A673 (cell line): ENCODE data around the gene PRTN3. TPM values are rescaled to one million over a fixed set of nuclear protein-coding genes. Genes with fewer than 3 reads are reported as not detected.

ENCODE experiments used
- BruUV-seq: library from RNA; stranded (reverse); fragments of 400-500 nt; replicated peaks from 2 replicates; lab custom pipeline; 2021; lab: Mats Ljungman, UMichigan
- CTCF ChIA-PET: fragments of 300-600 bp; sonication (Branson Sonifier 250); formaldehyde crosslinking; loops from one replicate; lab custom pipeline; 2022; ENCODE audit warnings: antibody characterized with exemption; lab: Charles Lee
- POLR2A ChIA-PET: fragments of 300-600 bp; sonication (Branson Sonifier 250); formaldehyde crosslinking; loops from one replicate; lab custom pipeline; 2022; ENCODE audit warnings: antibody characterized with exemption; ENCODE audit not compliant: low non-redundant PET; lab: Charles Lee
- DNase-seq: peaks from one replicate; pipeline ENCODE4 v3.0.0-alpha.2; 2015; ENCODE audit warnings: low spot score
- H3K27ac ChIP-seq: fragments of 200-600 bp; sonication (generic); 2 replicates; pipeline ENCODE4 v1.5.1; 2016; ENCODE audit warnings: mixed run types, low read depth, mild to moderate bottlenecking, mixed read lengths, antibody characterized with exemption, low read length; ENCODE audit not compliant: poor library complexity, severe bottlenecking
- H3K27me3 ChIP-seq: fragments of 200-600 bp; sonication (generic); replicated peaks from 2 replicates; pipeline ENCODE4 v1.6.1; 2017; ENCODE audit warnings: mixed run types, low read depth, mild to moderate bottlenecking, mixed read lengths, antibody characterized with exemption, low read length; ENCODE audit not compliant: insufficient read depth, poor library complexity
- H3K36me3 ChIP-seq: fragments of 200-600 bp; sonication (generic); 2 replicates; pipeline ENCODE4 v1.6.1; 2016; ENCODE audit warnings: mixed run types, mild to moderate bottlenecking, mixed read lengths, antibody characterized with exemption, low read length; ENCODE audit not compliant: insufficient read depth, poor library complexity, severe bottlenecking
- H3K4me1 ChIP-seq: fragments of 200-600 bp; sonication (generic); 2 replicates; pipeline ENCODE4 v1.6.1; 2017; ENCODE audit warnings: mixed run types, mild to moderate bottlenecking, mixed read lengths, antibody characterized with exemption, low read length; ENCODE audit not compliant: insufficient read depth, poor library complexity, severe bottlenecking
- H3K4me3 ChIP-seq: fragments of 200-600 bp; sonication (generic); 2 replicates; pipeline ENCODE4 v1.5.1; 2016; ENCODE audit warnings: low read depth, mixed run types, mild to moderate bottlenecking, mixed read lengths, low read length; ENCODE audit not compliant: poor library complexity, severe bottlenecking
- H3K9me3 ChIP-seq: fragments of 200-600 bp; sonication (generic); 2 replicates; pipeline ENCODE4 v1.6.1; 2016; ENCODE audit warnings: mixed run types, low read depth, mild to moderate bottlenecking, mixed read lengths, antibody characterized with exemption, low read length; ENCODE audit not compliant: poor library complexity, severe bottlenecking
- CTCF ChIP-seq: fragments of 300-800, 200-600 bp; sonication (generic); conservative IDR thresholded peaks from 2 replicates; pipeline ENCODE4 v1.5.1; 2017; ENCODE audit warnings: low read depth, mild to moderate bottlenecking, antibody characterized with exemption, low read length, moderate library complexity, mixed read lengths
- EZH2 ChIP-seq: fragments of 200-600 bp; sonication (generic); IDR thresholded peaks from 2 replicates; pipeline ENCODE4 v1.6.1; 2017; ENCODE audit warnings: borderline replicate concordance, low read depth, mild to moderate bottlenecking, mixed read lengths, antibody characterized with exemption, low read length; ENCODE audit not compliant: poor library complexity, severe bottlenecking
- intact Hi-C: fragments of 100-400 bp; cut with micrococcal nuclease; formaldehyde crosslinking; loops from one replicate; pipeline ENCODE4 v1.10.0; 2022; ENCODE audit not compliant: unreplicated experiment
- total RNA-seq: library from RNA; stranded (reverse); gene quantifications from 2 replicates; pipeline ENCODE4 v1.2.3, GENCODE V29; 2021

PRTN3 gene
- total RNA-seq, 1 experiment from 2014 or later, result not detected

GRCh38 chr19:798415-799075, 42.3 kb upstream of the PRTN3 start:
- H3K4me3 ChIP-seq, result peak overlapping the region; percentile 99
- H3K36me3 ChIP-seq, result peaks cover 39% of the 10 kb centered on the region
- BruUV-seq, result no TSS peak
- H3K27me3 ChIP-seq, result no peaks in the 10 kb centered on the region
- H3K9me3 ChIP-seq, result no peaks in the 10 kb centered on the region
- ChIA-PET CTCF (interaction anchor here (1.0 kb wide), 1 partner anchor 64 kb away, joined by 3 read pairs; no protein-coding TSS in a partner anchor), POLR2A (interaction anchor here (0.5 to 0.6 kb wide), 2 partner anchors 9 to 118 kb away, joined by 3 to 4 read pairs; no protein-coding TSS in a partner anchor)
- DNase-seq, result no peak
- intact Hi-C loops, result no loop called here
- peaks cover 56% of the 10 kb centered on the region for H3K4me1 ChIP-seq
- TF ChIP-seq CTCF (no peak), EZH2 (no peak)
- H3K27ac ChIP-seq, result peak overlapping the region; percentile 99

GRCh38 chr19:799076-799881, 41.5 kb upstream of the PRTN3 start:
- intact Hi-C loops, result no loop called here

More at GRCh38 chr19:799076-799881, 41.5 kb upstream of the PRTN3 start:
- ChIA-PET POLR2A (no interaction called here), CTCF (interaction anchor here (0.6 to 1.0 kb wide), 2 partner anchors 65 to 304 kb away, joined by 3 to 4 read pairs; no protein-coding TSS in a partner anchor)
- H3K36me3 ChIP-seq, result peaks cover 47% of the 10 kb centered on the region
- DNase-seq, result peak; percentile 72
- H3K4me3 ChIP-seq, result peak overlapping the region; percentile 99
- no TSS peak for BruUV-seq
- TF ChIP-seq CTCF (peak; percentile 21; the same call in 1 of the 2 replicates), EZH2 (no peak)
- H3K9me3 ChIP-seq, result no peaks in the 10 kb centered on the region
- H3K27me3 ChIP-seq, result no peaks in the 10 kb centered on the region
- H3K4me1 ChIP-seq, result peaks cover 59% of the 10 kb centered on the region
- H3K27ac ChIP-seq, result peak overlapping the region; percentile 99
